ENCODE results near the gene ZNF391. TPM values are rescaled to one million over a fixed set of nuclear protein-coding genes. Genes with fewer than 3 reads are reported as not detected.

ZNF391 gene
- total RNA-seq, 1 donor from 2014 or later: 2.0 TPM

DNA sequence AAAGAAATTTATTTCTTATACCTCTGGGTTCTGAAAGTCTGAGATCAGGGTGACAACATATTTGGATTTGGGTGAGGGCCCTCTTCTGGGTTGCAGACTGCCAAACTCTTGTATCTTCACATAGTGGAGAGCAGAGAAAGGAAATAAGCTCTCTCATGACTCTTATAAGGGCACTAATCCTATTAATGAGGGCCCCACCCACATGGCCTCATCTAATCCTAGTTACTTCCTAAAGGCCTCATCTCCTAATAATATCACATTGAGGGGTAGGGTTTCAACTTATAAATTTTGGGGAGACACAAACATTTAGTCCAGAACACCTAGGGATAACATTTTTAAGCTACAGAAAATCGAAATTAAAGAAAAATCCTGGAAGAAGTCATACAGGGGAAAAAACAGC lies 5.1 kb upstream of the ZNF391 start:
- Histone ChIP-seq H3K4me3 (no peak overlapping the region), H3K36me3 (no peaks in the 10 kb centered on the region), H3K9me3 (peaks cover 3% of the 10 kb centered on the region), H3K27ac (no peak overlapping the region), H3K27me3 (ENCODE audit: low read depth) (no peaks in the 10 kb centered on the region), H3K4me1 (peaks cover 6% of the 10 kb centered on the region)
- ATAC-seq (no peak), DNase-seq (no peak)
- TF ChIP-seq, protein P1, sequence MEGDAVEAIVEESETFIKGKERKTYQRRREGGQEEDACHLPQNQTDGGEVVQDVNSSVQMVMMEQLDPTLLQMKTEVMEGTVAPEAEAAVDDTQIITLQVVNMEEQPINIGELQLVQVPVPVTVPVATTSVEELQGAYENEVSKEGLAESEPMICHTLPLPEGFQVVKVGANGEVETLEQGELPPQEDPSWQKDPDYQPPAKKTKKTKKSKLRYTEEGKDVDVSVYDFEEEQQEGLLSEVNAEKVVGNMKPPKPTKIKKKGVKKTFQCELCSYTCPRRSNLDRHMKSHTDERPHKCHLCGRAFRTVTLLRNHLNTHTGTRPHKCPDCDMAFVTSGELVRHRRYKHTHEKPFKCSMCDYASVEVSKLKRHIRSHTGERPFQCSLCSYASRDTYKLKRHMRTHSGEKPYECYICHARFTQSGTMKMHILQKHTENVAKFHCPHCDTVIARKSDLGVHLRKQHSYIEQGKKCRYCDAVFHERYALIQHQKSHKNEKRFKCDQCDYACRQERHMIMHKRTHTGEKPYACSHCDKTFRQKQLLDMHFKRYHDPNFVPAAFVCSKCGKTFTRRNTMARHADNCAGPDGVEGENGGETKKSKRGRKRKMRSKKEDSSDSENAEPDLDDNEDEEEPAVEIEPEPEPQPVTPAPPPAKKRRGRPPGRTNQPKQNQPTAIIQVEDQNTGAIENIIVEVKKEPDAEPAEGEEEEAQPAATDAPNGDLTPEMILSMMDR (IDR thresholded peaks at IDR 0.05): no peak
- intact Hi-C loops (cut with DNase I): no loop called here

DNA sequence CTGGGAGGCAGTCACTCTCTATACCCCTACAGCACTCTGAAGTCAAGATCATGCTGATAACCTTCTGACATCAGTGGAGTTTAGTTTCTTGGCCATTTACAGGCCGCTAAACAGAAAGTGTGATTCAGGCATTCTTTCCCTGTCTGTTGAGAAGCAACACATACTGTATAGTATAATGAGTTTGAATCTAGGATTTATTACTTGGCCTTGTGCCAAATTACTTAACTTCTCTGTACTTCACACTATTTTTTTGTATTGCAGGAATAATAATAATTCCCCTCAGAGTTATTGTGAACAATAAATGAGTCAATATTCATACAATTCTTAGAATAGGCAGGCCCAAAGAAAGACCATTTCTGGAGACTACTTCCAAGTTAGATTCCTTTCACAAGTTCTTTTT lies 4.1 kb downstream of the ZNF391 start:
- Histone ChIP-seq H3K4me1 (peaks cover 9% of the 10 kb centered on the region), H3K4me3 (no peak overlapping the region), H3K27me3 (ENCODE audit: low read depth) (no peaks in the 10 kb centered on the region), H3K36me3 (no peaks in the 10 kb centered on the region), H3K27ac (no peak overlapping the region), H3K9me3 (no peaks in the 10 kb centered on the region)
- ATAC-seq: no peak
- TF ChIP-seq, protein P1 (IDR thresholded peaks at IDR 0.05): no peak
- DNase-seq: no peak
- intact Hi-C loops (cut with DNase I): no loop called here

DNA sequence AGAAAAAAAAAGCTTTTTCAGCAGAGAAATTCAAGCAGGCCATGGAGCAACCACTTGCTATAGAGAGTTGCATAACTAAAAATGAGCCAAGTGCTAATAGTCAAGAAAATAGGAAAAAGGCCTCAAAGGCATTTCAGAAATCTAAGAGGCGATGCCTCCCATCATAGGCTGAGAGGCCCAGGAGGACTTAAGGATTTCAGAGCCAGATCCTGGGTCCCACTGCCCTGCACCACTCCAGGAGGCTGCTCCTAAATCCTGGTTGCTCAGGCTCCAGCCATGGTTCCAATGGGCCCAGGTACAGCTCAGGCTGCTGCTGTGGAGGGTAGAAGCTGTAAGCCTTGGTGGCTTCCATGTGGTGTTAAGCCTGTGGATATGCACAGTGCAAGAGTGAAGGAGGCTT lies 5.5 kb downstream of the ZNF391 start:
- no peak overlapping the region for H3K4me3 ChIP-seq
- TF ChIP-seq, protein P1 (IDR thresholded peaks at IDR 0.05): no peak
- ATAC-seq: no peak
- no peaks in the 10 kb centered on the region for H3K9me3 ChIP-seq
- intact Hi-C loops (cut with DNase I): no loop called here
- no peaks in the 10 kb centered on the region for H3K36me3 ChIP-seq
- DNase-seq: no peak
- no peaks in the 10 kb centered on the region for H3K27me3 ChIP-seq (ENCODE audit: low read depth)
- peaks cover 3% of the 10 kb centered on the region for H3K4me1 ChIP-seq
- no peak overlapping the region for H3K27ac ChIP-seq

GRCh38 chr6:27400877-27401642 lies 12.5 kb downstream of the ZNF391 start:
- TF ChIP-seq, protein P1 (IDR thresholded peaks at IDR 0.05): no peak
- no peaks in the 10 kb centered on the region for H3K4me1 ChIP-seq
- DNase-seq (no peak), ATAC-seq (no peak)
- no peak overlapping the region for H3K27ac ChIP-seq
- H3K27me3 ChIP-seq (ENCODE audit: low read depth): no peaks in the 10 kb centered on the region
- H3K4me3 ChIP-seq: no peak overlapping the region
- H3K9me3 ChIP-seq: peaks cover 24% of the 10 kb centered on the region
- intact Hi-C loops (cut with DNase I): no loop called here
- no peaks in the 10 kb centered on the region for H3K36me3 ChIP-seq

DNA sequence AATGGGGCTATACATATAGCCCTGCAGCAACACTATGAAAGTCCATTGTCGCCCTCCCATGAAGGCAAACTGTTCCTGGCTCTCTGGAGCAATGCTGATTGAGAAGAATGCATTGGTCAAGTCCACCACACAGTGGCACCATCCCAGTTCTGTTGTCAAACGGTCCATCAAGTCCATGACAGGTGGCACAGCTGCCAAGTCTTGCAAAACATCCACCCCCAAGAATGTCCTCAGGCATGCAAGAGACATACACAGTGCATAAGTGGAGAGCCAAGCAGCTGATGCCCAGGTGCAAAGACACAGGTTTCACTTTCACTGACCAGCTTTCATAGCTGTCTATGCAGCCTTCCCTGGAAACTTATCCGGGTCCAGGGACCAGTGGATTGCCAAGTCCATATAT lies 17.5 kb downstream of the ZNF391 start:
- H3K27me3 ChIP-seq (ENCODE audit: low read depth): no peaks in the 10 kb centered on the region
- H3K4me1 ChIP-seq: no peaks in the 10 kb centered on the region
- H3K27ac ChIP-seq: no peak overlapping the region
- no peak for ATAC-seq
- intact Hi-C loops (cut with DNase I): no loop called here
- TF ChIP-seq, protein P1 (IDR thresholded peaks at IDR 0.05): no peak
- H3K9me3 ChIP-seq: peaks cover 15% of the 10 kb centered on the region
- no peaks in the 10 kb centered on the region for H3K36me3 ChIP-seq
- H3K4me3 ChIP-seq: no peak overlapping the region
- DNase-seq: no peak
